ENCODE results near the gene RETREG3. TPM values are rescaled to one million over a fixed set of nuclear protein-coding genes. Genes with fewer than 3 reads are reported as not detected.

RETREG3 gene
- total and polyA plus RNA-seq, 2 of the 4 experiments (the other 2 are of a cell fraction) = 18.1 to 44.1 TPM

GRCh38 chr17:42647778-42648177 lies 38.6 kb upstream of the RETREG3 start:
- ATAC-seq (ENCODE audit: low read depth) = no peak
- no peaks in the 10 kb centered on the region for H4K20me1 ChIP-seq (ENCODE audit: insufficient read depth, low read length)

More at GRCh38 chr17:42647778-42648177, 38.6 kb upstream of the RETREG3 start:
- ChIA-PET CTCF (interaction anchor here (0.6 kb wide), 1 partner anchor 106 kb away, joined by 3 read pairs; no protein-coding TSS in a partner anchor), POLR2A (ENCODE audit: unreplicated experiment) (interaction anchor here (0.6 kb wide), 1 partner anchor 156 kb away, joined by 6 read pairs; no protein-coding TSS in a partner anchor)
- H3K27me3 ChIP-seq (ENCODE audit: control insufficient read depth, insufficient read depth, low read length) = peaks cover 33% of the 10 kb centered on the region
- intact Hi-C loops (cut with micrococcal nuclease) (no loop called here), in situ Hi-C loops (cut with MboI; ENCODE audit: low sequenced_read_pairs) (no loop called here), dilution Hi-C loops (cut with HindIII; ENCODE audit: low sequenced_read_pairs, unreplicated experiment) (no loop called here)
- H3K9me3 ChIP-seq (ENCODE audit: control insufficient read depth, insufficient read depth, low read length) = no peaks in the 10 kb centered on the region
- no peak for DNase-seq
- H3K4ac ChIP-seq (ENCODE audit: low read depth, low read length) = no peak overlapping the region
- no peaks in the 10 kb centered on the region for H3K4me1 ChIP-seq (ENCODE audit: control insufficient read depth, insufficient read depth, low read length)
- no peak overlapping the region for H2BK5ac ChIP-seq (ENCODE audit: low read depth, low read length, poor library complexity, severe bottlenecking)
- H3K23ac ChIP-seq (ENCODE audit: low read depth, low read length) = peak overlapping the region; percentile 56
- H4K91ac ChIP-seq (ENCODE audit: insufficient read depth, low read depth, low read length) = no peak overlapping the region
- H3K36me3 ChIP-seq (ENCODE audit: control insufficient read depth, insufficient read depth, low read length) = no peaks in the 10 kb centered on the region
- H2BK15ac ChIP-seq (ENCODE audit: low read depth, low read length) = no peak overlapping the region
- H3K18ac ChIP-seq (ENCODE audit: low read depth, low read length) = no peak overlapping the region
- H2AFZ ChIP-seq (replicated peaks; ENCODE audit: low read length, poor library complexity) = no peak overlapping the region
- H3K4me2 ChIP-seq (ENCODE audit: low read depth, low read length) = no peak overlapping the region
- no peaks in the 10 kb centered on the region; the same call in 1 of the 2 replicates for H3K9me1 ChIP-seq (ENCODE audit: insufficient read depth, low read length)
- H3K4me3 ChIP-seq (ENCODE audit: insufficient read depth, low read depth, low read length) = no peak overlapping the region
- no peak overlapping the region for H3K9ac ChIP-seq (ENCODE audit: low read depth, low read length)
- no peak overlapping the region for H2AK9ac ChIP-seq (replicated peaks; ENCODE audit: low read depth, low read length, poor library complexity)
- no peak overlapping the region for H4K5ac ChIP-seq (ENCODE audit: low read depth, low read length)
- TF ChIP-seq BHLHE40 (IDR thresholded peaks at IDR 0.05; ENCODE audit: low read depth, low read length) = no peak
- no peak for TF ChIP-seq MAFK (IDR thresholded peaks at IDR 0.05; ENCODE audit: low read depth, low read length)
- TF ChIP-seq SMC3 (IDR thresholded peaks at IDR 0.05; ENCODE audit: low read depth, low read length) = no peak
- no peak for TF ChIP-seq MAZ (IDR thresholded peaks at IDR 0.05; ENCODE audit: borderline replicate concordance, low read depth, low read length)
- no peak for TF ChIP-seq CEBPB (IDR thresholded peaks at IDR 0.05; ENCODE audit: low read depth, low read length)
- no peak for TF ChIP-seq CTCF (conservative IDR thresholded peaks at IDR 0.05; ENCODE audit: low read depth, low read length)
- TF ChIP-seq RFX5 (IDR thresholded peaks at IDR 0.05; ENCODE audit: low read depth, low read length) = no peak
- no peak for TF ChIP-seq POLR2A (IDR thresholded peaks at IDR 0.05; ENCODE audit: low read depth, low read length)
- TF ChIP-seq USF2 (IDR thresholded peaks at IDR 0.05; ENCODE audit: low read depth, low read length) = no peak
- TF ChIP-seq RAD21 (IDR thresholded peaks at IDR 0.05; ENCODE audit: low read length) = no peak
- TF ChIP-seq NFE2L2 (IDR thresholded peaks at IDR 0.05; ENCODE audit: low read depth, low read length) = no peak
- no peak for TF ChIP-seq CHD1 (IDR thresholded peaks at IDR 0.05; ENCODE audit: low read depth, low read length)
- TF ChIP-seq RCOR1 (IDR thresholded peaks at IDR 0.05; ENCODE audit: insufficient replicate concordance, low read length) = no peak
- TF ChIP-seq FOS (IDR thresholded peaks at IDR 0.05; ENCODE audit: low read depth, low read length) = no peak
- no peak for TF ChIP-seq ELK1 (IDR thresholded peaks at IDR 0.05; ENCODE audit: borderline replicate concordance, low read depth, low read length)
- TF ChIP-seq MXI1 (IDR thresholded peaks at IDR 0.05; ENCODE audit: borderline replicate concordance, low read depth, low read length) = no peak
- no peaks in the 10 kb centered on the region for H3K79me1 ChIP-seq (ENCODE audit: low read depth in 1 of 2, low read length in 2 of 2)
- H4K8ac ChIP-seq (ENCODE audit: low read depth in 2 of 2, low read length in 2 of 2) = no peak overlapping the region
- no peak overlapping the region for H2AK5ac ChIP-seq (ENCODE audit: low read depth, low read length)
- H3K27ac ChIP-seq (ENCODE audit: insufficient read depth, low read length) = no peak overlapping the region
- H3K14ac ChIP-seq (replicated peaks; ENCODE audit: low read depth, low read length) = no peak overlapping the region
- H2BK120ac ChIP-seq (ENCODE audit: low read depth, low read length) = no peak overlapping the region
- no TSS peak for BruUV-seq (replicated peaks)
- WGBS, 2 experiments (ENCODE audit: extremely low coverage in 2 of 2, insufficient read length in 1 of 2) = 81% methylated on average over 3 of the region's 5 CpGs; no CpG with 5 or more reads in 1 of the 2 experiments
- H2BK20ac ChIP-seq (ENCODE audit: low read depth, low read length) = no peak overlapping the region
- no peak overlapping the region for H3K56ac ChIP-seq (ENCODE audit: extremely low read depth, insufficient read depth, low read length)

All from IMR-90 (cell line).